HG03039 (cell line): ENCODE measurements around the gene SPSB4.

Experiments
- ATAC-seq: cut with Tn5 transposase; IDR thresholded peaks from one replicate; pipeline ENCODE4 v1.9.1; 2021; ENCODE audit warnings: mild to moderate bottlenecking, moderate library complexity; ENCODE audit not compliant: unreplicated experiment

SPSB4 gene

DNA sequence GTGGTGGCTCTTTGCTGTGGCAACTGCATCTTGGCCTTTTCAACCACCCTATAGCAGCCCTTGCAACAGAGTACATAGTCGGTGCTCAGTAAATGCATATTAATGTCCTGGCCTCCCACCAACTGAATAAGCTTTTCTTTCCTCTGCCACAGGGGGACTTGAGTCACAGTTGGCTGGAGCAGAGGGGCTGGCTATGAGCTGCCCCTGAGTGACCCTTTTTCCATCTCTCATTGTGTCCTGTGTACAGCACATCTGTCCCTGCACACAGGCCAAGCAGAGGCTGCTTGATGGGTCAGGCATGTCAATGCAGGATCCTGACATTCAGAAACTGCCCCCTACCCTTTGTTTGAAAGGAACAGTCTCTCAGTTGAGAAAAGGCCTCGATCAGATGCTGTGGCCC is 22.4 kb downstream of the SPSB4 start:
- no peak for ATAC-seq

DNA sequence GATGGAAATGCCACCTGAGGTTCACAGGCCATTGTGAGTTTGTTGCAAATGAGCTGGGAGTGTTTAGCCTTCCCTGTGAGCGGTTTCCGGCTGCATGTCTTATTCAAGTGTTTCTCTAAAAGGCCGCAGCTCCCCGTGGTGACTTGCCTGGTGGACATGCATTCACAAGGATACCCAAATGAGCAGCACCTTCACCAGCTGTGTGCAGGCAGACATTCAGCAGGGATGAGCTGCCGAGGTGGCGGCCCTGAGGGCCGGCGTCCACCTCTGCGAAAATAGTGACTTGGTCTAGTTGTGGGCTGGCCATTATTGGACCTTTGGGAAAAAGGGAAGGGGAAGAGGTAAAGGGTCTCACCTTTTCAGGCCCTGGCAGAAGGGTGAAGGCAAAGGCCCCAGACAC is 23.4 kb downstream of the SPSB4 start:
- no peak for ATAC-seq

GRCh38 chr3:141076036-141076773 is 25.1 kb downstream of the SPSB4 start:
- no peak for ATAC-seq

DNA sequence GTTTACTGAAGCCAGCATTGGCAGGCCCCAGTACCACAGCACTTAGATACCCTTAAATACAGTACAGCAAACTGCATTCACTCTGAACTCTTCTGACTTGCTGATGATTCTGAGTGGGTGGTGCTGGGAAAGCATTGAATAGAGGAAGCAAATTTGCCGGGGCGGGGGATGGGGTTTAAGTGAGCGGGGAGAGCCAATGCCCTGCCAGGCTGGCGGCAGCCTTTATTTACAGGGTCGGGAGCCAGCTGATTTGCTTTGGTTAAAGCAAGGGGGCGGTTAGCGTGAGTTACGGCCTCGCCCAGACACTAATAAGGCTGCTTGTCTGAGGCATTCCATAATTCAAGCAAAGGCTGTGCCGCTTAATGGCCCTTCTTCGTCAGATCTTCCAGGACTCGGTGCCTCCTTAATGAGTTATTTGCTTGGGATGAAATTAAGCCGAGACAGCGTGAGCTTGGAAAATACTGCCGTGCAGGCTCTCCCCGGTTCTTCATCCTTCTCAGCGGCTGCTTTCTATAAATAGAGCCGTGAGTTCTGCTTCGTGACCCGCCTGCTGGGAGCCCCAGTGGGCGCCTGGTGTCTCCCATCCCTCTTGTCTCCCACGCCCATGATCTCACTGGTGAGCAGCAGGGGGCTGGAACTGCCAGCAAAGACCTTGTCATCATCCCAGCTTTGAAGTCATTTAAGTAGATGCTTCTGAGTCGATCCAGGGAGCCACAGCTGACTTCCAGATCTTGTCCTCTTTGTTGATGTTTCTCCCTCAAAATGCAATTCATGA is 25.8 kb downstream of the SPSB4 start:
- no peak for ATAC-seq

GRCh38 chr3:141077631-141078030 is 26.5 kb downstream of the SPSB4 start:
- ATAC-seq = no peak

- ATAC-seq = no peak
Measured at GRCh38 chr3:141078200-141078599, 27.1 kb downstream of the SPSB4 start.

DNA sequence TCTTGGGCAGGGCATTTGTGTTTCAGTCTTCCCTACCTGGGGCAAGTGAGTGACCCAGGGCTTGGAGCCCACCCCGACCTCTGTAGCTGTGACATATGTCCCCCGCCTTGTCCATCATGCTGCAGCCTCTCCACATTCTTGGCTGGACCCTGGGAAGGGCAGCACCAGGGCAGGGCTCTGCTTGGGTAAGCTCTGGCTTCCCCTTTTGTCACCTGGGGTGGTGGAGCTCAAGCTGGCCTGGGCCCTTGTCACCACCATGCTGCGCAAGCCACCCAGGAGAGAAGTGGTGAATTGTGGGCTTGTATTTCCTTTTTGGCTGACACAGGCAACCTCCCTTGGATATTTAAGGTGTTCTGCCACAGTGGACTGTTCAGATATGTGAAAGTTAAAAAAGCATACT is 29.3 kb downstream of the SPSB4 start:
- ATAC-seq = no peak

DNA sequence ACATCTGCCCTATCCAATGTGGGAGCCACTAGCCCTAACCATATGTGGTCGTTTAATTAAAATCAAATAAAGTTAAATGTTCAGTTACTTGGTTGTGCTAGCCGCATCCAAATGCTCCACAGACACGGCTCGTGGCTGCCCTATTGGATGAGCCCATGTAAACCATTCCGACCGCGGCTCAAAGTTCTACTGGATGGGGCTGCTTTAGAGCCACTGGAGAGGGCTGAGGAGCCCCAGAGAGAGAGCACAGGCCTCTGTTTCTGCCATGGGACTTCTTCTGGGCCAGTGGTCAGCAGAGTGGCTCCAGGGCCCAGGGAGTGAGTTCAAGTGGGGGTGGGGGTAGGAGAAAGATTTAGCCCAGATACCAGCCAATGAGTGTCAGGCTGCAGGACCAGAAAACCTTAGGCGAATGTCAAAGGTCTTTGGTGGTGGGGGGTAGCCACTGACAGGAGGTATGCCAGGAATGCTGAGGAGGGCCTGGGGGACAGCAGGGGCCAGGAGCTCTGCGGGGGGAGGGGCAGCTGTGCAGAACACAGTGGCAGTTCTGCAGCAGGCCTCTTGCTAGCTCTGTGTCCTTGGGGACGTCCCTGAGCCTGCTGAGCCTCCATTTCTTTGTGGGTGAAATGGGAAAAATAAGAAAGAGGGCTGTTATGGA is 30.1 kb downstream of the SPSB4 start:
- no peak for ATAC-seq

DNA sequence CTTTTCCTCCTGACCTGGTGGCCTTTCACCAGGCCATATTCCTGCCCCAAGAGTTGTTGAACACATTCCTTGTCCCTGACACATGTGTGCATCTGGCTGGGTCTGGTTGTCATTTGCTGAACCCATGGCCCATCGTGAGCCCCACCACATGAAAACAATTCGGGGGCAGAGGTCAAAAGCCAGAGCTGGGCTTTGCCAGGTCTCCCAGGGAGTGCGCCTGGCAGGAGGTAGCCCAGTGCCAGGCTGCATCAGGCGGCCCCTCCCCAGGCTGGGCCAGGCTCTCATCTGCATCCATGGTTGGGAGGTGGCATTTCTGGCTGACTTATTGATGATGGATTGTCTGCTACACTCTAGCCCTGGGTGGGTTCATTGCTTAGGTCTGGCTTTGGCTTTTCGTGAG is 30.9 kb downstream of the SPSB4 start:
- ATAC-seq = no peak

GRCh38 chr3:141083226-141083625 is 32.1 kb downstream of the SPSB4 start:
- ATAC-seq = no peak

- ATAC-seq = no peak
Measured at GRCh38 chr3:141083836-141084649, 32.9 kb downstream of the SPSB4 start.

- no peak for ATAC-seq
Measured at GRCh38 chr3:141085343-141086070, 34.4 kb downstream of the SPSB4 start.

- ATAC-seq = no peak
Measured at GRCh38 chr3:141086188-141086587, 35.0 kb downstream of the SPSB4 start.

DNA sequence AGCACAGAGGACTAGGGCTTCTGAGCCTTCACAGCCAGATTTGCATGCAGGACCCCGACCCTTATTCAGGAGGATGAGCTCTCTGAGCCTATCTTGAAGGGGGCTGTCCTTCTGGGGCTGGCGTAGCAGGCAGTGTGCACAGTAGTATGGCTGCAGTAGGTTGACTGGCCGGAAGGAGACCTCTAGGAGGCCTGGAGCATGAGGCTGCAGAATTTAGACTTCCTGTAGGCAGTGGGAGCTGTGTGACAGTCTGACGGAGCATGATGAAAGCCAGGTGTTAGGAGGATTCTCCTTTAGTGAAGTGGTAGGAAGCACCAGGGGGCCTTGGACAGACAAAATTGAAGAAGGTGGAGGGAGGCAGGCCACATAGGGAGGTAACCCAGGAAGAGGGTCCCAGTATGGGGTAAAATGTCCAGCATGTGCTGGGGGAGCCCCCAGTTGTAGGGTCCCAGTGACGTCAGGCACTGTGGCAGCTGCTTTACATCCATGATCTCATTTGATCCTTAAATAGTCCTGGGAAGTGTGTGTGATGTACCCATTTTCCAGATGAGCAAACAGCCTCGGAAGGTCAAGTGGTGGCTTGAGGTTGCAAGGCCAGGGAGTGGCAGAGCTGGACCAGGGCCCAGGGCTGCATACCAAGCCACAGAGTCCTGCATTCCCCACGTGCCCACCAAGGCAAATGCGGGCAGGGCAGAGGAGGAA is 36.1 kb downstream of the SPSB4 start:
- no peak for ATAC-seq

DNA sequence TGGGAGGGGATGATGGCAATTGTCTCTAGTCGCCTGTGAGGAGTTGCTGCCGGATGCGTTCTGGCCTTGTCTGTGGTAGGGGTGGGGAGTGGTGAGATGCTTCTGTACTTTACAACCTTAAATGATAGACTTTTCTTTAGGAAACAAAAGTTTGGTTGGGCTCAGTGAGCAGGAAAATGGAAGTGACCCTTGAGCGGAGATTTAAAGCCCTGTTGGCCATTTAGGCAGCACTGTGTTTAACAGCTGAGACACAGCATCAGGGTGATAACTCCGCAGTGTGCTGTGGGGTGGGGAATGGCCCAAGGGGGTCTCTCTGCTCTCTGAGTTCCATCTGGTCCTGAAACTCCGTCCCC is 36.6 kb downstream of the SPSB4 start:
- ATAC-seq = no peak

GRCh38 chr3:141089339-141090152 is 38.4 kb downstream of the SPSB4 start:
- no peak for ATAC-seq

GRCh38 chr3:141091426-141091825 is 40.3 kb downstream of the SPSB4 start:
- no peak for ATAC-seq

DNA sequence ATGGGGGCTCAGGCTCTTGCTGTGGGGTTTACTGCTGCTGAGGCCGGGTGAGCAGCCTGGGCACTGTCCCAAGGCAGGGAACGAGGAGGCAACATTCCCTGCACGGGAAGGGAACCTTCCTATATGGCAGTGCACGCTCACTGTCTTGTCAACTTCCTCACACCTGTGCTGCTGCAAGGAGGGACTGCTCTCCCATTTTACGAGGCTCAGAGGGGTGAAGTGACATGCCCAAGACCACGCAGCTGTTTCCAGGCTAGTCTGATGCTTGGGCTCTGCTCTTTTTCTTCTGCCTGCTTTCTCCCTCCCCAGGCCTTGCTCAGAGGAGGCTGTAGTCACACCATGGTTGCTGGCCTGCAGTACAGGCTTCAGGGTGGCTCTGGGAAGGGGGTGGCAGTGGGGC is 41.5 kb downstream of the SPSB4 start:
- no peak for ATAC-seq

DNA sequence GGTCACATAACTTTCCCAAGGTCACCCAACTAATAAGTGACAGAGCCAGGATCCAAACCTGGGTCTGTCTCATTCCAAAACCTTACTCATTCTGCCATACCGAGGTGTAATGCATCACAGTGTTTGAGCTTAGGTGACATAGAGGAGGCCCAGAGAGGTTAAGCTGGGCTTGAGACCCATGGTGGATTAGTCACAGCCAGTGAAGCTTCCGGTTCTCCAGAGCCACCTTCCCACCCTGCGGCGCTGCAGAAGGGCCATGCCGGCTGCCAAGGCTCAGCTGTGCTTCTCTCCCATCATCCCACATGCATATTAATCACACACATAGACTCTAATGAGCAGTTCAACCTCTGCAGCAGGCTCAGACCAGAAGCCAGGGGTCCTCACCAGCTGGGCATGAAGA is 42.2 kb downstream of the SPSB4 start:
- no peak for ATAC-seq
